GM23338 (cell line): Measurements from ENCODE around the gene TNFSF18. TPM values are rescaled to one million over a fixed set of nuclear protein-coding genes. Genes with fewer than 3 reads are reported as not detected.

Experiments used
- ATAC-seq: fragments of 200-7000 bp; cut with Tn5 transposase; 3 replicates; pipeline ENCODE4 v1.9.1; 2020
- DNase-seq: peaks from one replicate; pipeline ENCODE4 v3.0.0-alpha.2; 2015; ENCODE audit warnings: low spot score
- H2AFZ ChIP-seq: fragments of 200-600 bp; sonication (generic); 2 replicates; pipeline ENCODE4 v1.8.0; 2016; ENCODE audit warnings: antibody characterized with exemption, mild to moderate bottlenecking, moderate library complexity
- H3F3A ChIP-seq: fragments of 200-600 bp; sonication (generic); replicated peaks from 2 replicates; pipeline ENCODE4 v1.8.0; 2017; ENCODE audit warnings: antibody characterized with exemption, mixed run types, low read depth
- H3K27ac ChIP-seq: fragments of 200-600 bp; sonication (generic); 2 replicates; pipeline ENCODE4 v1.6.1; 2016; ENCODE audit warnings: low read depth
- H3K27me3 ChIP-seq: fragments of 200-600 bp; sonication (generic); 2 replicates; pipeline ENCODE4 v1.8.0; 2016; ENCODE audit warnings: mild to moderate bottlenecking, mixed run types, moderate library complexity; ENCODE audit not compliant: insufficient read depth
- H3K36me3 ChIP-seq: fragments of 200-600 bp; sonication (generic); 2 replicates; pipeline ENCODE4 v1.8.0; 2016; ENCODE audit warnings: mild to moderate bottlenecking; ENCODE audit not compliant: insufficient read depth
- H3K4me1 ChIP-seq: fragments of 200-600 bp; sonication (generic); 2 replicates; pipeline ENCODE4 v1.8.0; 2016; ENCODE audit warnings: mild to moderate bottlenecking, moderate library complexity; ENCODE audit not compliant: insufficient read depth
- H3K4me2 ChIP-seq: fragments of 200-600 bp; sonication (generic); 2 replicates; pipeline ENCODE4 v1.7.1; 2017; ENCODE audit warnings: mixed run types
- H3K4me3 ChIP-seq: fragments of 200-600 bp; sonication (generic); 2 replicates; pipeline ENCODE4 v1.6.1; 2016; ENCODE audit warnings: mixed run types
- H3K79me2 ChIP-seq: fragments of 200-600 bp; sonication (generic); replicated peaks from 2 replicates; pipeline ENCODE4 v1.8.0; 2017; ENCODE audit warnings: mild to moderate bottlenecking; ENCODE audit not compliant: insufficient read depth
- H3K9me2 ChIP-seq: fragments of 200-600 bp; sonication (generic); 2 replicates; pipeline ENCODE4 v1.8.0; 2017; ENCODE audit not compliant: insufficient read depth
- H4K20me1 ChIP-seq: fragments of 200-600 bp; sonication (generic); replicated peaks from 2 replicates; pipeline ENCODE4 v1.8.0; 2017; ENCODE audit warnings: mild to moderate bottlenecking; ENCODE audit not compliant: insufficient read depth
- H3K27ac Mint-ChIP-seq: 2 replicates; pipeline ENCODE4 v1.8.0; 2020; ENCODE audit warnings: inconsistent platforms, mild to moderate bottlenecking, moderate library complexity, mixed read lengths
- H3K27me3 Mint-ChIP-seq: 3 replicates; pipeline ENCODE4 v1.8.0; 2022; ENCODE audit warnings: low read depth, mild to moderate bottlenecking, moderate library complexity, mixed read lengths, inconsistent platforms; ENCODE audit not compliant: insufficient read depth, poor library complexity
- H3K36me3 Mint-ChIP-seq: 3 replicates; pipeline ENCODE4 v1.8.0; 2021; ENCODE audit warnings: low read depth, mild to moderate bottlenecking, inconsistent platforms, moderate library complexity, mixed read lengths
- H3K4me1 Mint-ChIP-seq: 3 replicates; pipeline ENCODE4 v1.8.0; 2020; ENCODE audit warnings: mild to moderate bottlenecking, inconsistent platforms, mixed read lengths
- H3K4me3 Mint-ChIP-seq: 3 replicates; pipeline ENCODE4 v1.8.0; 2021; ENCODE audit warnings: moderate library complexity, mild to moderate bottlenecking, inconsistent platforms, mixed read lengths
- H3K9me3 Mint-ChIP-seq: 3 replicates; pipeline ENCODE4 v1.8.0; 2020; ENCODE audit warnings: moderate library complexity, mild to moderate bottlenecking, inconsistent platforms, mixed read lengths
- CREB1 ChIP-seq: fragments of 250-450 bp; sonication (Bioruptor Pico); IDR thresholded peaks from 2 replicates; pipeline ENCODE4 v1.5.0; 2020; ENCODE audit warnings: low read depth, mild to moderate bottlenecking, moderate library complexity
- ETS1 ChIP-seq: IDR thresholded peaks from 2 replicates; pipeline ENCODE4 v1.6.1; 2016; ENCODE audit warnings: antibody characterized with exemption
- EZH2 ChIP-seq: fragments of 200-600 bp; sonication (generic); IDR thresholded peaks from one replicate; pipeline ENCODE4 v1.8.0; 2017; ENCODE audit warnings: antibody characterized with exemption, mild to moderate bottlenecking, low read depth; ENCODE audit not compliant: unreplicated experiment
- EZH2phosphoT487 ChIP-seq: fragments of 200-600 bp; sonication (generic); IDR thresholded peaks from one replicate; pipeline ENCODE4 v1.8.1; 2018; ENCODE audit warnings: antibody characterized with exemption; ENCODE audit not compliant: unreplicated experiment
- JUNB ChIP-seq: IDR thresholded peaks from one replicate; pipeline ENCODE4 v1.6.1; 2016; ENCODE audit warnings: antibody characterized with exemption; ENCODE audit not compliant: unreplicated experiment
- NANOG ChIP-seq: IDR thresholded peaks from 2 replicates; pipeline ENCODE4 v1.6.1; 2016; ENCODE audit warnings: antibody characterized with exemption, borderline replicate concordance
- POLR2AphosphoS5 ChIP-seq: IDR thresholded peaks from 2 replicates; pipeline ENCODE4 v1.6.1; 2016; ENCODE audit warnings: antibody characterized with exemption, low read depth
- STAT1 ChIP-seq: IDR thresholded peaks from one replicate; pipeline ENCODE4 v1.6.1; 2016; ENCODE audit warnings: antibody characterized with exemption; ENCODE audit not compliant: unreplicated experiment
- ZNF114 ChIP-seq: fragments of 250-450 bp; sonication (Bioruptor Pico); IDR thresholded peaks from 2 replicates; pipeline ENCODE4 v1.5.0; 2020; ENCODE audit warnings: mild to moderate bottlenecking, moderate library complexity
- ZNF331 ChIP-seq: fragments of 250-450 bp; sonication (Bioruptor Pico); IDR thresholded peaks from 2 replicates; pipeline ENCODE4 v1.5.0; 2020; ENCODE audit warnings: low read depth, mild to moderate bottlenecking, moderate library complexity
- ZNF462 ChIP-seq: fragments of 250-450 bp; sonication (Bioruptor Pico); IDR thresholded peaks from 2 replicates; pipeline ENCODE4 v1.5.0; 2020; ENCODE audit warnings: mild to moderate bottlenecking, moderate library complexity
- polyA plus RNA-seq: library from polyadenylated mRNA; unstranded; fragments of >200 nt; fragmentation: Nextera tagmentation; extraction: Ambion mirVana; gene quantifications from 2 replicates; pipeline ENCODE4 v1.2.1, GENCODE V29; 2016
- total RNA-seq: library from RNA; depleted of rRNA; stranded (reverse); fragments of >200 nt; shearing (Covaris generic); gene quantifications from 2 replicates; pipeline ENCODE4 v1.2.3, GENCODE V29; 2014
- TF ChIP-seq, protein P1 (sequence below), 2 experiments: fragments of 200-600 bp in 1 of 2; sonication (generic) in 1 of 2; conservative IDR thresholded peaks; 2 replicates each; pipeline versions ENCODE4 v1.5.1 to v1.6.1; 2016 to 2017; ENCODE audit warnings: antibody characterized with exemption in 2 of 2, low read depth in 2 of 2, mild to moderate bottlenecking in 2 of 2, moderate library complexity in 1 of 2
- TF ChIP-seq, protein P2 (sequence below): IDR thresholded peaks from one replicate; pipeline ENCODE4 v1.6.1; 2018; ENCODE audit warnings: antibody characterized with exemption; ENCODE audit not compliant: unreplicated experiment

The TNFSF18 gene
- total and polyA plus RNA-seq, 2 experiments from 2014 or later = not detected

GRCh38 chr1:173024543-173024942, 26.2 kb downstream of the TNFSF18 start:
- Histone ChIP-seq H3K4me1 (no peaks in the 10 kb centered on the region), H3K79me2 (no peaks in the 10 kb centered on the region), H4K20me1 (no peaks in the 10 kb centered on the region), H3K27me3 (no peaks in the 10 kb centered on the region), H3F3A (no peaks in the 10 kb centered on the region), H3K4me2 (no peak overlapping the region), H3K27ac (no peak overlapping the region), H3K9me2 (0 out of 2 replicates have a peak, but pooled peaks cover 10% of the 10 kb centered on the region), H3K4me3 (no peak overlapping the region), H2AFZ (no peak overlapping the region), H3K36me3 (no peaks in the 10 kb centered on the region)
- TF ChIP-seq ZNF331 (CRISPR knock-in tag) (no peak), EZH2phosphoT487 (no peak), CREB1 (CRISPR knock-in tag) (no peak), ETS1 (no peak), EZH2 (no peak), NANOG (no peak), STAT1 (no peak), JUNB (no peak), POLR2AphosphoS5 (no peak), ZNF462 (CRISPR knock-in tag) (no peak), ZNF114 (CRISPR knock-in tag) (no peak)
- TF ChIP-seq, protein P1, sequence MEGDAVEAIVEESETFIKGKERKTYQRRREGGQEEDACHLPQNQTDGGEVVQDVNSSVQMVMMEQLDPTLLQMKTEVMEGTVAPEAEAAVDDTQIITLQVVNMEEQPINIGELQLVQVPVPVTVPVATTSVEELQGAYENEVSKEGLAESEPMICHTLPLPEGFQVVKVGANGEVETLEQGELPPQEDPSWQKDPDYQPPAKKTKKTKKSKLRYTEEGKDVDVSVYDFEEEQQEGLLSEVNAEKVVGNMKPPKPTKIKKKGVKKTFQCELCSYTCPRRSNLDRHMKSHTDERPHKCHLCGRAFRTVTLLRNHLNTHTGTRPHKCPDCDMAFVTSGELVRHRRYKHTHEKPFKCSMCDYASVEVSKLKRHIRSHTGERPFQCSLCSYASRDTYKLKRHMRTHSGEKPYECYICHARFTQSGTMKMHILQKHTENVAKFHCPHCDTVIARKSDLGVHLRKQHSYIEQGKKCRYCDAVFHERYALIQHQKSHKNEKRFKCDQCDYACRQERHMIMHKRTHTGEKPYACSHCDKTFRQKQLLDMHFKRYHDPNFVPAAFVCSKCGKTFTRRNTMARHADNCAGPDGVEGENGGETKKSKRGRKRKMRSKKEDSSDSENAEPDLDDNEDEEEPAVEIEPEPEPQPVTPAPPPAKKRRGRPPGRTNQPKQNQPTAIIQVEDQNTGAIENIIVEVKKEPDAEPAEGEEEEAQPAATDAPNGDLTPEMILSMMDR (conservative IDR thresholded peaks at IDR 0.05; ENCODE audit: low read depth in 2 of 2) = no peak
- TF ChIP-seq, protein P2, sequence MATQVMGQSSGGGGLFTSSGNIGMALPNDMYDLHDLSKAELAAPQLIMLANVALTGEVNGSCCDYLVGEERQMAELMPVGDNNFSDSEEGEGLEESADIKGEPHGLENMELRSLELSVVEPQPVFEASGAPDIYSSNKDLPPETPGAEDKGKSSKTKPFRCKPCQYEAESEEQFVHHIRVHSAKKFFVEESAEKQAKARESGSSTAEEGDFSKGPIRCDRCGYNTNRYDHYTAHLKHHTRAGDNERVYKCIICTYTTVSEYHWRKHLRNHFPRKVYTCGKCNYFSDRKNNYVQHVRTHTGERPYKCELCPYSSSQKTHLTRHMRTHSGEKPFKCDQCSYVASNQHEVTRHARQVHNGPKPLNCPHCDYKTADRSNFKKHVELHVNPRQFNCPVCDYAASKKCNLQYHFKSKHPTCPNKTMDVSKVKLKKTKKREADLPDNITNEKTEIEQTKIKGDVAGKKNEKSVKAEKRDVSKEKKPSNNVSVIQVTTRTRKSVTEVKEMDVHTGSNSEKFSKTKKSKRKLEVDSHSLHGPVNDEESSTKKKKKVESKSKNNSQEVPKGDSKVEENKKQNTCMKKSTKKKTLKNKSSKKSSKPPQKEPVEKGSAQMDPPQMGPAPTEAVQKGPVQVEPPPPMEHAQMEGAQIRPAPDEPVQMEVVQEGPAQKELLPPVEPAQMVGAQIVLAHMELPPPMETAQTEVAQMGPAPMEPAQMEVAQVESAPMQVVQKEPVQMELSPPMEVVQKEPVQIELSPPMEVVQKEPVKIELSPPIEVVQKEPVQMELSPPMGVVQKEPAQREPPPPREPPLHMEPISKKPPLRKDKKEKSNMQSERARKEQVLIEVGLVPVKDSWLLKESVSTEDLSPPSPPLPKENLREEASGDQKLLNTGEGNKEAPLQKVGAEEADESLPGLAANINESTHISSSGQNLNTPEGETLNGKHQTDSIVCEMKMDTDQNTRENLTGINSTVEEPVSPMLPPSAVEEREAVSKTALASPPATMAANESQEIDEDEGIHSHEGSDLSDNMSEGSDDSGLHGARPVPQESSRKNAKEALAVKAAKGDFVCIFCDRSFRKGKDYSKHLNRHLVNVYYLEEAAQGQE = no peak
- no peaks in the 10 kb centered on the region for H3K4me1 Mint-ChIP-seq
- DNase-seq (no peak), ATAC-seq (no peak)
- H3K36me3 Mint-ChIP-seq = no peaks in the 10 kb centered on the region; the same call in 2 of the 3 replicates
- peaks cover 2% of the 10 kb centered on the region for H3K27me3 Mint-ChIP-seq
- H3K4me3 Mint-ChIP-seq = no peak overlapping the region
- no peaks in the 10 kb centered on the region; the same call in 2 of the 3 replicates for H3K9me3 Mint-ChIP-seq
- H3K27ac Mint-ChIP-seq = no peak overlapping the region
